Ectodermal cell (in vitro differentiated cells): ENCODE data around the gene ABTB2.

ENCODE experiments used
- H3K27ac ChIP-seq: 2 replicates; pipeline ENCODE4 v1.7.0; 2013; ENCODE audit warnings: mild to moderate bottlenecking, low read depth, low read length; ENCODE audit not compliant: insufficient read depth, poor library complexity, severe bottlenecking
- H3K27me3 ChIP-seq: 2 replicates; pipeline ENCODE4 v1.7.0; 2013; ENCODE audit warnings: mild to moderate bottlenecking, low read length; ENCODE audit not compliant: insufficient read depth, control insufficient read depth, poor library complexity, severe bottlenecking
- H3K36me3 ChIP-seq: one replicate; pipeline ENCODE4 v1.7.0; 2013; ENCODE audit warnings: low read length; ENCODE audit not compliant: control insufficient read depth, insufficient read depth
- H3K4me1 ChIP-seq: one replicate; pipeline ENCODE4 v1.7.0; 2013; ENCODE audit warnings: low read length; ENCODE audit not compliant: control insufficient read depth, insufficient read depth
- H3K4me3 ChIP-seq: 2 replicates; pipeline ENCODE4 v1.7.0; 2013; ENCODE audit warnings: low read depth, low read length, control low read depth; ENCODE audit not compliant: insufficient read depth
- H3K9me3 ChIP-seq: 2 replicates; pipeline ENCODE4 v1.7.0; 2013; ENCODE audit warnings: mild to moderate bottlenecking, low read length, moderate library complexity; ENCODE audit not compliant: control insufficient read depth
- WGBS, 2 experiments: methylation state at CpG; one replicate each; pipeline ENCODE4 v1.1.7; 2013; ENCODE audit warnings: missing lambda C conversion rate in 2 of 2; 5-methylcytosine and 5-hydroxymethylcytosine counted together

ABTB2 gene

GRCh38 chr11:34344768-34345539 is 12.9 kb downstream of the ABTB2 start:
- no peak overlapping the region for H3K27ac ChIP-seq
- H3K27me3 ChIP-seq = no peaks in the 10 kb centered on the region
- WGBS, 2 experiments = 92 to 94% methylated on average over 8 of the region's 8 CpGs
- H3K36me3 ChIP-seq = no peaks in the 10 kb centered on the region
- H3K4me3 ChIP-seq = no peak overlapping the region
- H3K9me3 ChIP-seq = no peaks in the 10 kb centered on the region
- no peaks in the 10 kb centered on the region for H3K4me1 ChIP-seq

DNA sequence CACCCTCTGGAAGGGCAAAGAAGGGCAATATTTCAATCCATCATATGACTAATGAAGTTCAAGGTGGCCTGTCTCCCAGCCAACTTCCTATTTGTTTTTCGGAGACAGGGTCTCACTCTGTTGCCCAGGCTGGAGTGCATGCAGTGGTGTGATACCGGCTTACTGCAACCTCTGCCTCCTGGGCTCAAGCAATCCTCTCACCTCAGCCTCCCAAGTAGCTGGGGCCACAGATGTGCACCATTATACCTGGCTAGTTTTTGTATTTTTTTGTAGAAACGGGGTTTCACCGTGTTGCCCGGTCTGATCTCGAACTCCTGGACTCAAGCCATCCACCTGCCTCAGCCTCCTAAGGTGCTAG is 13.4 kb downstream of the ABTB2 start:
- Histone ChIP-seq H3K36me3 (no peaks in the 10 kb centered on the region), H3K9me3 (no peaks in the 10 kb centered on the region), H3K27ac (no peak overlapping the region), H3K4me3 (no peak overlapping the region), H3K27me3 (no peaks in the 10 kb centered on the region), H3K4me1 (no peaks in the 10 kb centered on the region)
- 95 to 96% methylated on average over 6 of the region's 6 CpGs for WGBS, 2 experiments

- no peaks in the 10 kb centered on the region for H3K27me3 ChIP-seq
- no peaks in the 10 kb centered on the region for H3K4me1 ChIP-seq
- no peaks in the 10 kb centered on the region for H3K9me3 ChIP-seq
- H3K27ac ChIP-seq = no peak overlapping the region
- WGBS, 2 experiments = 94 to 96% methylated on average over 6 of the region's 6 CpGs
- no peak overlapping the region for H3K4me3 ChIP-seq
- no peaks in the 10 kb centered on the region for H3K36me3 ChIP-seq
These were observed 14.1 kb downstream of the ABTB2 start for GRCh38 chr11:34343686-34344085.

DNA sequence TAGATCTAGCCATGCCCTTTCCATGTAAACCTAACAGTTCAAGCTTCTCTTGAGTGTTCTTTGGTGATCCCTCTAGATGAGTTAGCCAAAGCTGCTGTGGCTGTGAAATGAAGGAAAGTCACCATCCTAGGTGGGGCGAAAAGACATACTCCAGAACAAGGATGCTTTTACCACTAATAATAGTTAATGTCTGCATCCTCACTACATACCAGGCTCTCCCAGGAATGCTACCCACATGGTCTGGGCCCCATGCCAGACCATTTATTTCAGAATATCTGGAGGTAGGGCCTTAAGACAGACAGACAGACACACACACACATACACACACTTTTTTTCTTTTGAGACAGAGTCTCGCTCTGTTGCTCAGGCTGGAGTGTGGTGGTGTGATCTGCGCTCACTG is 14.7 kb downstream of the ABTB2 start:
- no peak overlapping the region for H3K27ac ChIP-seq
- no peaks in the 10 kb centered on the region for H3K27me3 ChIP-seq
- WGBS, 2 experiments = 87 to 94% methylated on average over 3 of the region's 3 CpGs
- H3K9me3 ChIP-seq = no peaks in the 10 kb centered on the region
- H3K36me3 ChIP-seq = no peaks in the 10 kb centered on the region
- H3K4me1 ChIP-seq = no peaks in the 10 kb centered on the region
- no peak overlapping the region for H3K4me3 ChIP-seq

- Histone ChIP-seq H3K27ac (no peak overlapping the region), H3K4me1 (no peaks in the 10 kb centered on the region), H3K27me3 (no peaks in the 10 kb centered on the region), H3K4me3 (no peak overlapping the region), H3K36me3 (no peaks in the 10 kb centered on the region), H3K9me3 (no peaks in the 10 kb centered on the region)
- 31 to 36% methylated on average over 6 of the region's 6 CpGs for WGBS, 2 experiments
These were observed 15.8 kb downstream of the ABTB2 start for GRCh38 chr11:34341931-34342533.

DNA sequence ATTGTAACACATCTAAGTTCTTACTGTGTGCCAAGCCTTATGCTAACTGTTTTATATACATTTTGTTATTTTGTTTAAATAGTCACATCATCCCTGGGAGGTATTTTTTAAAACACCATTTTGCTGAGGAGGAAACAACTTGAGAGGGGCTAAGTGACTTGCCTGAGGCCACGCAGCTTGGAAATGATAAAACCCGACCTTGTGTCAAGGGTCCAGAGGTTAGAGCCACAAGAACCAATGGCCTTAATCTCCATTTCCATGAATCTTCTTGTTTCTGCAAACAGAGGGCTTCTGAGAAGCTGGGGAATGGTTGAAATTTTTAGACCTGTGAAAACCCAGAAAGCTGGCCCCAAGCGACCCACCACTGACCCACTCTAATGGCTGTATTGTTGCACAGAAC is 16.7 kb downstream of the ABTB2 start:
- Histone ChIP-seq H3K4me1 (no peaks in the 10 kb centered on the region), H3K9me3 (no peaks in the 10 kb centered on the region), H3K4me3 (no peak overlapping the region), H3K27me3 (no peaks in the 10 kb centered on the region), H3K36me3 (no peaks in the 10 kb centered on the region), H3K27ac (no peak overlapping the region)
- 92 to 93% methylated on average over 3 of the region's 3 CpGs for WGBS, 2 experiments

DNA sequence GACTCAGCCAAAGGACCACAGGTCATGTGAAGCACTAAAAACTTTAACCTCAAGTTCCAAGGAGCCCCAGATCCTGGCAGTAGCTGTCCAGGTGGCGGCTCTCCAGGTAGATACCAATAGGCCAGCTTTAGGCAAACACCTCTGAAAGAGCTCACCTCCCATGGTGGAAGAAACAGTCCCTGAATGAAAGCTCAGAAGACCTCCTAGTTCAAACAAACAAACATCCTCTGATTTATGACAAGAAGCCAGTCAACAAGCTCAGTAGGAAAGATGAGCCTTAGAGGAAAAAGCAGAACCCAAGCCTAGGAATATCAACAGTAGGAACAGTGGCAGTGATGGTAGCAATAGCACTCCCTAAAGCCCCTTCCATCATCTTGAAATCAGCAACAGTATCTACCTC is 17.2 kb downstream of the ABTB2 start:
- 91 to 100% methylated on average over 1 of the region's 1 CpG for WGBS, 2 experiments
- Histone ChIP-seq H3K4me3 (no peak overlapping the region), H3K4me1 (no peaks in the 10 kb centered on the region), H3K36me3 (no peaks in the 10 kb centered on the region), H3K9me3 (no peaks in the 10 kb centered on the region), H3K27me3 (no peaks in the 10 kb centered on the region), H3K27ac (no peak overlapping the region)

- no peaks in the 10 kb centered on the region for H3K9me3 ChIP-seq
- 90 to 91% methylated on average over 7 of the region's 7 CpGs for WGBS, 2 experiments
- H3K27ac ChIP-seq = no peak overlapping the region
- H3K4me3 ChIP-seq = no peak overlapping the region
- H3K4me1 ChIP-seq = no peaks in the 10 kb centered on the region
- no peaks in the 10 kb centered on the region for H3K27me3 ChIP-seq
- no peaks in the 10 kb centered on the region for H3K36me3 ChIP-seq
These were observed 18.4 kb downstream of the ABTB2 start for GRCh38 chr11:34339149-34340064.

GRCh38 chr11:34337016-34337415 is 20.8 kb downstream of the ABTB2 start:
- Histone ChIP-seq H3K27ac (no peak overlapping the region), H3K9me3 (no peaks in the 10 kb centered on the region), H3K4me1 (no peaks in the 10 kb centered on the region), H3K4me3 (no peak overlapping the region), H3K36me3 (no peaks in the 10 kb centered on the region), H3K27me3 (no peaks in the 10 kb centered on the region)
- WGBS, 2 experiments = 92 to 94% methylated on average over 7 of the region's 7 CpGs

DNA sequence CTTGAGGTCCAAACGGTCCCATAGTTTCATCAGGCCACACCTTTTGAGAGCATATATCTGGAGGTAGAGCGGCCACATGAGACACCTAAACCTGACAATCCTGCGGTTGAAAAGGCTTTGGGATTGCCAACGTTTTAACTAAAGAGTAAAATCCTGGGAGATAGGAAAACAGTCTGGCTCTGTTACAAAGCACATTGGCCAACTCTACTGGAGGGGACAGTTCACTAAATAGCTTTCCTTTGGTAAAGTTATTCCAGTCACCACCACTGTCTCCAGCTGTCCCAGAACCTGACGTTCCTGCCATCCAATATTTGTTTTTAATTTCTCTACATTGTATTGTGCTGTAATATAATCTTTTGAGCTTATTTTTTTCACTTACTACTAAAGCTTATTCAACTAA is 22.0 kb downstream of the ABTB2 start:
- H3K4me1 ChIP-seq = no peaks in the 10 kb centered on the region
- H3K4me3 ChIP-seq = no peak overlapping the region
- WGBS, 2 experiments = 91 to 93% methylated on average over 4 to 5 of the region's 5 CpGs
- no peaks in the 10 kb centered on the region for H3K27me3 ChIP-seq
- H3K9me3 ChIP-seq = no peaks in the 10 kb centered on the region
- no peak overlapping the region for H3K27ac ChIP-seq
- H3K36me3 ChIP-seq = no peaks in the 10 kb centered on the region
